GM23338 (cell line): ENCODE results near the gene NSG1. TPM values are rescaled to one million over a fixed set of nuclear protein-coding genes. Genes with fewer than 3 reads are reported as not detected.

Experiments
- ATAC-seq: fragments of 200-7000 bp; cut with Tn5 transposase; 3 replicates; pipeline ENCODE4 v1.9.1; 2020
- DNase-seq: peaks from one replicate; pipeline ENCODE4 v3.0.0-alpha.2; 2015; ENCODE audit warnings: low spot score
- H2AFZ ChIP-seq: fragments of 200-600 bp; sonication (generic); 2 replicates; pipeline ENCODE4 v1.8.0; 2016; ENCODE audit warnings: antibody characterized with exemption, mild to moderate bottlenecking, moderate library complexity
- H3F3A ChIP-seq: fragments of 200-600 bp; sonication (generic); replicated peaks from 2 replicates; pipeline ENCODE4 v1.8.0; 2017; ENCODE audit warnings: antibody characterized with exemption, mixed run types, low read depth
- H3K27ac ChIP-seq: fragments of 200-600 bp; sonication (generic); 2 replicates; pipeline ENCODE4 v1.6.1; 2016; ENCODE audit warnings: low read depth
- H3K27me3 ChIP-seq: fragments of 200-600 bp; sonication (generic); 2 replicates; pipeline ENCODE4 v1.8.0; 2016; ENCODE audit warnings: mild to moderate bottlenecking, mixed run types, moderate library complexity; ENCODE audit not compliant: insufficient read depth
- H3K36me3 ChIP-seq: fragments of 200-600 bp; sonication (generic); 2 replicates; pipeline ENCODE4 v1.8.0; 2016; ENCODE audit warnings: mild to moderate bottlenecking; ENCODE audit not compliant: insufficient read depth
- H3K4me1 ChIP-seq: fragments of 200-600 bp; sonication (generic); 2 replicates; pipeline ENCODE4 v1.8.0; 2016; ENCODE audit warnings: mild to moderate bottlenecking, moderate library complexity; ENCODE audit not compliant: insufficient read depth
- H3K4me2 ChIP-seq: fragments of 200-600 bp; sonication (generic); 2 replicates; pipeline ENCODE4 v1.7.1; 2017; ENCODE audit warnings: mixed run types
- H3K4me3 ChIP-seq: fragments of 200-600 bp; sonication (generic); 2 replicates; pipeline ENCODE4 v1.6.1; 2016; ENCODE audit warnings: mixed run types
- H3K79me2 ChIP-seq: fragments of 200-600 bp; sonication (generic); replicated peaks from 2 replicates; pipeline ENCODE4 v1.8.0; 2017; ENCODE audit warnings: mild to moderate bottlenecking; ENCODE audit not compliant: insufficient read depth
- H3K9me2 ChIP-seq: fragments of 200-600 bp; sonication (generic); 2 replicates; pipeline ENCODE4 v1.8.0; 2017; ENCODE audit not compliant: insufficient read depth
- H4K20me1 ChIP-seq: fragments of 200-600 bp; sonication (generic); replicated peaks from 2 replicates; pipeline ENCODE4 v1.8.0; 2017; ENCODE audit warnings: mild to moderate bottlenecking; ENCODE audit not compliant: insufficient read depth
- H3K27ac Mint-ChIP-seq: 2 replicates; pipeline ENCODE4 v1.8.0; 2020; ENCODE audit warnings: inconsistent platforms, mild to moderate bottlenecking, moderate library complexity, mixed read lengths
- H3K27me3 Mint-ChIP-seq: 3 replicates; pipeline ENCODE4 v1.8.0; 2022; ENCODE audit warnings: low read depth, mild to moderate bottlenecking, moderate library complexity, mixed read lengths, inconsistent platforms; ENCODE audit not compliant: insufficient read depth, poor library complexity
- H3K36me3 Mint-ChIP-seq: 3 replicates; pipeline ENCODE4 v1.8.0; 2021; ENCODE audit warnings: low read depth, mild to moderate bottlenecking, inconsistent platforms, moderate library complexity, mixed read lengths
- H3K4me1 Mint-ChIP-seq: 3 replicates; pipeline ENCODE4 v1.8.0; 2020; ENCODE audit warnings: mild to moderate bottlenecking, inconsistent platforms, mixed read lengths
- H3K4me3 Mint-ChIP-seq: 3 replicates; pipeline ENCODE4 v1.8.0; 2021; ENCODE audit warnings: moderate library complexity, mild to moderate bottlenecking, inconsistent platforms, mixed read lengths
- H3K9me3 Mint-ChIP-seq: 3 replicates; pipeline ENCODE4 v1.8.0; 2020; ENCODE audit warnings: moderate library complexity, mild to moderate bottlenecking, inconsistent platforms, mixed read lengths
- CREB1 ChIP-seq: fragments of 250-450 bp; sonication (Bioruptor Pico); IDR thresholded peaks from 2 replicates; pipeline ENCODE4 v1.5.0; 2020; ENCODE audit warnings: low read depth, mild to moderate bottlenecking, moderate library complexity
- CTCF ChIP-seq, 2 experiments: fragments of 200-600 bp in 1 of 2; sonication (generic) in 1 of 2; conservative IDR thresholded peaks; 2 replicates each; pipeline versions ENCODE4 v1.5.1 to v1.6.1; 2016 to 2017; ENCODE audit warnings: antibody characterized with exemption in 2 of 2, low read depth in 2 of 2, mild to moderate bottlenecking in 2 of 2, moderate library complexity in 1 of 2
- EZH2 ChIP-seq: fragments of 200-600 bp; sonication (generic); IDR thresholded peaks from one replicate; pipeline ENCODE4 v1.8.0; 2017; ENCODE audit warnings: antibody characterized with exemption, mild to moderate bottlenecking, low read depth; ENCODE audit not compliant: unreplicated experiment
- EZH2phosphoT487 ChIP-seq: fragments of 200-600 bp; sonication (generic); IDR thresholded peaks from one replicate; pipeline ENCODE4 v1.8.1; 2018; ENCODE audit warnings: antibody characterized with exemption; ENCODE audit not compliant: unreplicated experiment
- JUNB ChIP-seq: IDR thresholded peaks from one replicate; pipeline ENCODE4 v1.6.1; 2016; ENCODE audit warnings: antibody characterized with exemption; ENCODE audit not compliant: unreplicated experiment
- NANOG ChIP-seq: IDR thresholded peaks from 2 replicates; pipeline ENCODE4 v1.6.1; 2016; ENCODE audit warnings: antibody characterized with exemption, borderline replicate concordance
- POLR2AphosphoS5 ChIP-seq: IDR thresholded peaks from 2 replicates; pipeline ENCODE4 v1.6.1; 2016; ENCODE audit warnings: antibody characterized with exemption, low read depth
- STAT1 ChIP-seq: IDR thresholded peaks from one replicate; pipeline ENCODE4 v1.6.1; 2016; ENCODE audit warnings: antibody characterized with exemption; ENCODE audit not compliant: unreplicated experiment
- ZNF114 ChIP-seq: fragments of 250-450 bp; sonication (Bioruptor Pico); IDR thresholded peaks from 2 replicates; pipeline ENCODE4 v1.5.0; 2020; ENCODE audit warnings: mild to moderate bottlenecking, moderate library complexity
- ZNF331 ChIP-seq: fragments of 250-450 bp; sonication (Bioruptor Pico); IDR thresholded peaks from 2 replicates; pipeline ENCODE4 v1.5.0; 2020; ENCODE audit warnings: low read depth, mild to moderate bottlenecking, moderate library complexity
- ZNF462 ChIP-seq: fragments of 250-450 bp; sonication (Bioruptor Pico); IDR thresholded peaks from 2 replicates; pipeline ENCODE4 v1.5.0; 2020; ENCODE audit warnings: mild to moderate bottlenecking, moderate library complexity
- polyA plus RNA-seq: library from polyadenylated mRNA; unstranded; fragments of >200 nt; fragmentation: Nextera tagmentation; extraction: Ambion mirVana; gene quantifications from 2 replicates; pipeline ENCODE4 v1.2.1, GENCODE V29; 2016
- total RNA-seq: library from RNA; depleted of rRNA; stranded (reverse); fragments of >200 nt; shearing (Covaris generic); gene quantifications from 2 replicates; pipeline ENCODE4 v1.2.3, GENCODE V29; 2014
- TF ChIP-seq, protein P1 (sequence below): IDR thresholded peaks from one replicate; pipeline ENCODE4 v1.6.1; 2018; ENCODE audit warnings: antibody characterized with exemption; ENCODE audit not compliant: unreplicated experiment
- TF ChIP-seq, protein P2 (sequence below): IDR thresholded peaks from 2 replicates; pipeline ENCODE4 v1.6.1; 2016; ENCODE audit warnings: antibody characterized with exemption

NSG1 gene
- total and polyA plus RNA-seq, 2 experiments from 2014 or later: 17.4 to 34.5 TPM

DNA sequence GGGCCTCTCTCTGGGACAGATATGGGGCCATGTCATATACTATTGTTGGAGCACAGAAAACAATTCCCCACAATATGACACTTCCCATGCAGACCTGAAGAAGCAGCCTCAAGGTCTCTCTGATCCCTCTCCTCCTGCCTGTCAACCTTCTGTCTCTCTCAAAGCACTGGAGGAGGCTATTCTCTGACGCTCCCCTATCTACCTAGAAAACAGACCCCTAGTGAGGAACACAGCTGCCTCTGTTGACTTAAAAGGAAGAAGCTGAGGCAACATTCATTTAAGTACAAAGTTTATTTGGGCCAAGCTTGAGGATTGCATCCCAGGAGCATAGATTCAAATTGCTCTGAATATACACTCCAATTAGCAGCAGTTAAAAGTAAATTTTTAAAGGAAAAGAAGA is 39.3 kb upstream of the NSG1 start:
- no peaks in the 10 kb centered on the region for H3K4me1 ChIP-seq
- H3K27me3 ChIP-seq: no peaks in the 10 kb centered on the region
- no peak overlapping the region for H3K4me3 ChIP-seq
- TF ChIP-seq, protein P1, sequence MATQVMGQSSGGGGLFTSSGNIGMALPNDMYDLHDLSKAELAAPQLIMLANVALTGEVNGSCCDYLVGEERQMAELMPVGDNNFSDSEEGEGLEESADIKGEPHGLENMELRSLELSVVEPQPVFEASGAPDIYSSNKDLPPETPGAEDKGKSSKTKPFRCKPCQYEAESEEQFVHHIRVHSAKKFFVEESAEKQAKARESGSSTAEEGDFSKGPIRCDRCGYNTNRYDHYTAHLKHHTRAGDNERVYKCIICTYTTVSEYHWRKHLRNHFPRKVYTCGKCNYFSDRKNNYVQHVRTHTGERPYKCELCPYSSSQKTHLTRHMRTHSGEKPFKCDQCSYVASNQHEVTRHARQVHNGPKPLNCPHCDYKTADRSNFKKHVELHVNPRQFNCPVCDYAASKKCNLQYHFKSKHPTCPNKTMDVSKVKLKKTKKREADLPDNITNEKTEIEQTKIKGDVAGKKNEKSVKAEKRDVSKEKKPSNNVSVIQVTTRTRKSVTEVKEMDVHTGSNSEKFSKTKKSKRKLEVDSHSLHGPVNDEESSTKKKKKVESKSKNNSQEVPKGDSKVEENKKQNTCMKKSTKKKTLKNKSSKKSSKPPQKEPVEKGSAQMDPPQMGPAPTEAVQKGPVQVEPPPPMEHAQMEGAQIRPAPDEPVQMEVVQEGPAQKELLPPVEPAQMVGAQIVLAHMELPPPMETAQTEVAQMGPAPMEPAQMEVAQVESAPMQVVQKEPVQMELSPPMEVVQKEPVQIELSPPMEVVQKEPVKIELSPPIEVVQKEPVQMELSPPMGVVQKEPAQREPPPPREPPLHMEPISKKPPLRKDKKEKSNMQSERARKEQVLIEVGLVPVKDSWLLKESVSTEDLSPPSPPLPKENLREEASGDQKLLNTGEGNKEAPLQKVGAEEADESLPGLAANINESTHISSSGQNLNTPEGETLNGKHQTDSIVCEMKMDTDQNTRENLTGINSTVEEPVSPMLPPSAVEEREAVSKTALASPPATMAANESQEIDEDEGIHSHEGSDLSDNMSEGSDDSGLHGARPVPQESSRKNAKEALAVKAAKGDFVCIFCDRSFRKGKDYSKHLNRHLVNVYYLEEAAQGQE: no peak
- no peak for TF ChIP-seq CREB1 (CRISPR knock-in tag)
- TF ChIP-seq, protein P2, sequence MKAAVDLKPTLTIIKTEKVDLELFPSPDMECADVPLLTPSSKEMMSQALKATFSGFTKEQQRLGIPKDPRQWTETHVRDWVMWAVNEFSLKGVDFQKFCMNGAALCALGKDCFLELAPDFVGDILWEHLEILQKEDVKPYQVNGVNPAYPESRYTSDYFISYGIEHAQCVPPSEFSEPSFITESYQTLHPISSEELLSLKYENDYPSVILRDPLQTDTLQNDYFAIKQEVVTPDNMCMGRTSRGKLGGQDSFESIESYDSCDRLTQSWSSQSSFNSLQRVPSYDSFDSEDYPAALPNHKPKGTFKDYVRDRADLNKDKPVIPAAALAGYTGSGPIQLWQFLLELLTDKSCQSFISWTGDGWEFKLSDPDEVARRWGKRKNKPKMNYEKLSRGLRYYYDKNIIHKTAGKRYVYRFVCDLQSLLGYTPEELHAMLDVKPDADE: no peak
- TF ChIP-seq NANOG: no peak
- TF ChIP-seq JUNB: no peak
- TF ChIP-seq EZH2phosphoT487: no peak
- no peak for TF ChIP-seq ZNF462 (CRISPR knock-in tag)
- no peak for TF ChIP-seq EZH2
- TF ChIP-seq ZNF331 (CRISPR knock-in tag): no peak
- TF ChIP-seq POLR2AphosphoS5: no peak
- TF ChIP-seq ZNF114 (CRISPR knock-in tag): no peak
- TF ChIP-seq STAT1: no peak
- TF ChIP-seq CTCF (conservative IDR thresholded peaks at IDR 0.05; ENCODE audit: low read depth in 2 of 2): no peak
- Mint-ChIP-seq H3K9me3 (peaks cover 5% of the 10 kb centered on the region; the same call in 2 of the 3 replicates), H3K4me1 (0 out of 3 replicates have a peak, but pooled peaks cover 2% of the 10 kb centered on the region), H3K36me3 (no peaks in the 10 kb centered on the region; the same call in 2 of the 3 replicates), H3K27ac (no peak overlapping the region), H3K27me3 (peaks cover 9% of the 10 kb centered on the region), H3K4me3 (no peak overlapping the region)
- no peak for DNase-seq
- no peak overlapping the region for H3K4me2 ChIP-seq
- H3K79me2 ChIP-seq: no peaks in the 10 kb centered on the region
- peak; percentile 72 for ATAC-seq
- no peaks in the 10 kb centered on the region for H3K9me2 ChIP-seq
- no peaks in the 10 kb centered on the region for H3F3A ChIP-seq
- no peaks in the 10 kb centered on the region for H4K20me1 ChIP-seq
- no peaks in the 10 kb centered on the region for H3K36me3 ChIP-seq
- H2AFZ ChIP-seq: no peak overlapping the region
- H3K27ac ChIP-seq: no peak overlapping the region
